NOMO-1 treated with dmso at 0.1 percent for 144 hours (cell line): Measurements from ENCODE around the gene MDK.
A peak's percentile ranks its signal among the peaks of the same experiment; 100 is the strongest.

ENCODE experiments used
- DNase-seq: peaks from one replicate; lab custom pipeline; 2025; ENCODE audit not compliant: unreplicated experiment; lab: John Stamatoyannopoulos, UW

Gene MDK

GRCh38 chr11:46381048-46381818 is at the start of gene MDK:
Gene MDK (plus strand): TSS chr11:46381669. CDS start chr11:46382058, 389 bp downstream.
- DNase-seq, result no peak

DNA sequence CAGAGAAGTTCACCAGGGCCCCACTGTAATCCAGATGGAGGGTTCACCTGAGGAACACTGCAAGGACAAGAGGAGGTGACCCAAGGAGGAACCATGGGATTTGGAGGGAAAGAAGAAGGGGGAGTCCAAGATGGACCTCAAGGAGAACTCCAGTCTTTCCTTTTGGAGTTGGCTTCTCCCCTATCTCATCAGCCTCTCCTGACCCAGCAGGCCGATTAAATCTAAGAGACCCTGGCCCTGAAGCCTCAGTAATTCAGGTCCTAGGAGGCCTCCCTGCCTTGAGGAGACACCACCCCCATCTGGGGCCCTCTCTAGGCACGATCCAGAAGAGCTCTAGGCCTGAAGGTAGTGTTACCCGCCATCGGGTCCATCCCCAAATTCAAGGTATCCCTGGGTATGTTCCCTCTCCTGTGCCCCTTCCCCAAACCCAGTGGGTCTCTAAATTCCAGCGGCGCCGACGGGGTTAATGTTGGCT is 49.3 kb upstream of the MDK start:
- no peak for DNase-seq

GRCh38 chr11:46332568-46333393 is 48.7 kb upstream of the MDK start:
- DNase-seq, result no peak

GRCh38 chr11:46333394-46333947 is 48.0 kb upstream of the MDK start:
- DNase-seq, result no peak

- no peak for DNase-seq
Measured at GRCh38 chr11:46334211-46334610, 47.3 kb upstream of the MDK start.

DNA sequence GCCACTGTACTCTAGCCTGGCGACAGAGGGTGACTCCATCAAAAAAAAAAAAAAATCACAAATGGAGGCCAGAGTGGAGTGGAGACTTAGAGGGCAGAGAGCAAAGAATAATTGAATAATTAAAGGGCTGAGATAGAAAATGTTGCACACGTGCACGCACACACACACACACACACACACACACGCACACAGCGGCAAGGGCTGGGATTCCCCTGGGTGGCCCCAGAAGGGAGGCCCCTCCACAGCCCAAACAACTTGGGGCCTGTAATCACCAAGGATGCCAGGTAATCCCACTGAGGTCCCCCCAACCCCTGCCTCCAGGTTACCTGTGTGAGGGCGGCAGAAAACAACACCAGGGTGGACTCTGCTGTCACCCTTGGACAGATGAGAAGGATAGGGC is 46.2 kb upstream of the MDK start:
- no peak for DNase-seq

DNA sequence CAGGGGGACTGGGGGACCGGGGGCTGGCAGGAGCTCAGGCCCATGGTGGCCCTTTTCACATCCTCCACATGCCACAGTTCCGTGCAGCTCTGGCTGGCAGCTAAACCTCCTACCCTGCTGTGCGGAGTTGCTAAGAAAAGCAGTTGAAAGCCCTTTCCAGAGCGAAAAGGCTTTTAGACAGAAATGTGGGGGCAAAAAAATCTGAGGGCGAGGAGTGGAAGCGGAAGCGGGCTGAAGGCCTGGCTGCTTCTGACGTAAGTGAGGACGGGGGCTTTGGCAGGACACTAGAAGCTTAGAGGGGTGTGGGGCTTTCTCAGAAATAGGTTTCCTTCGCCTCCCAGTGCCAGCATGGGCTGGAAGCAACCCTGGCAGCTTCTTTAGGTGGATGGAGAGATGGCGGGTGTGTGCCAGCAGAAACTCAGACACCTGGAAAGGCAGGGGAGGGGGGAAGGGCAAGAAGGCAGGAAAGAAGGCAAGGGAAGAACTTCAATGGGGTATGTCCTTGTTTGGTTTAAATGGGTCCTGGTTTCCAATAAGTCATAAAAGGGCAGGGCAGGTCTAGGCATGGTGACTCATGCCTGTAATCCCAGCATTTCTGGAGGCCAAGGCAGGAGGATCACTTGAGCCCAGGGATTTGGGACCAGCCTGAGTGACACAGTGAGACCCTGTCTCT is 45.4 kb upstream of the MDK start:
- DNase-seq, result no peak

DNA sequence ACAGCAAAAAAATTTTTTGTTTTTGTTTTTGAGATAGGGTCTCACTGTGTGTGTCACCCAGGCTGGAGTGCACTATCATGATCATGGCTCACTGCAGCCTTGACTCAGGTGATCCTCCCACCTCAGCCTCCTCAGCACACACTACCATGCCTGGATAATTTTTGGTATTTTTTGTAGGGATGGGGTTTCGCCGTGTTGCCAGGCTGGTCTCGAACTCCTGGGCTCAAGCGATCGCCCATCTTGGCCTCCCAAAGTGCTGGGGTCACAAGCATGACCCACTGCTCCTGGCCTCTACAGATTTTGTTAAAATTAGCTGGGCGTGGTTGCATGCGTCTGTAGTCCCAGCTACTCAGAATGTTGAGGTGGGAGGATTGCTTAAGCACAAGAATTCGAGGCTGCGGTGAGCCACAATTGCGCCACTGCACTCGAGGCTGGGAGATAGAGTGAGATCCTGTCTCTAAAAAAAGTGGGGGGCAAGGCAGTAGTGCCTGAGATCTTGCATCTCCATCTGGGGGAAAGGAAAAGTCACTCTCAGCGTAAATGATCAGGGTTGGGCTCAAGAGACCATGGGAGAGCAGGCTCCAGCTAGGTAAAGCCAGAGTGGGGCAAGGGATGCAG is 44.8 kb upstream of the MDK start:
- DNase-seq, result peak; percentile 95

- DNase-seq, result no peak
Measured at GRCh38 chr11:46337626-46338345, 43.7 kb upstream of the MDK start.

DNA sequence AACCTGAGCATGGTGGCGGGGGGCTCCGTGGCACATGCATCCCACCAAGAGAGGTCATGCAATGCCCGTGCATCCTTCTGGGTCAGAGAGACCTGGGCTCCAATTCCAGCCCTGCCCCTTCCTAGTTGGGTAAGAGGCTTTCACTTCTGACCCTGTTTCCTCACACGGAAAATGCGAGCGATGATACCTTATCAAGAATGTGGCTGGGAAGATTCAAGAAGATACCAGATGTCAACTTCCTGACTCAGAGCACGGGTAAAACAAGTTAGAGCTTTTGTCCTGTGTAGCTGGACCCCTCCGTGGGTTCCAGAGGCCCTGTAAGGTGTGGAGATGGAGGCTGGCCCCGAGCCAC is 42.9 kb upstream of the MDK start:
- peak; percentile 23 for DNase-seq

DNA sequence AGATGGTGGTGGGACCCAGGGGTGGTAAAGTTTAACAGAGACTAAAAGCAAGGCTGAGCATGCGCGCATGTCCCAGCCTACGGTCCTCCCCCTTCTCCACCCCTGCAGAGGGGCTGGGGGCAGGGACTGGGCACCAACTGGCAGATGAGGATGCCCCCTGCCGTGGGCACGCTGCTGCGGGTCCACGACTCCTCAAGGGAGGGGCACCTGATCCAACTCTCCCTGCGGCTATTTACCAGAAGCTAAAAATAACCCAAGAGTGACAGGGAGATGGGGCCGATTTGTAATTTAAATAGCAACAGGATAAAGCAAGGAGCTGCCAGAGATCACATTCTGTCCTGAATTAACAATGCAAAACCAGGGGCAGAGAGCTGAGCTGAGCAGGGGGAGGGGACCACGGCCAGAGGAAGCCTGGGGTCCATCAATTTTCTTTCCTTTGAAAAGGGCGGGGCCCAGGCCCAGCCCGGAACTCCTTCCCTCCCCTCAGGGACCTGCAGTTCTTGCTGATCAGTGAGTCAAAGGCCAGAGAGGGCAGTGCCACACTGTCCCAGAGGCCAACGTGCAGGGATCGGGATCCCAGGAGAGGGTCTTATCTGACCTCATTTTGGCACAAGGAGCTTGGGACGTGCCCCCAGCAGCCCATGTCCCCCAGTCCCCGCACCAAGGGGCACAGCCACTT is 42.3 kb upstream of the MDK start:
- no peak for DNase-seq

- peak; percentile 87 for DNase-seq
Measured at GRCh38 chr11:46339816-46340215, 41.7 kb upstream of the MDK start.

- no peak for DNase-seq
Measured at GRCh38 chr11:46341454-46341853, 40.0 kb upstream of the MDK start.

GRCh38 chr11:46342239-46342638 is 39.2 kb upstream of the MDK start:
- peak; percentile 71 for DNase-seq

- no peak for DNase-seq
Measured at GRCh38 chr11:46343520-46343919, 37.9 kb upstream of the MDK start.

DNA sequence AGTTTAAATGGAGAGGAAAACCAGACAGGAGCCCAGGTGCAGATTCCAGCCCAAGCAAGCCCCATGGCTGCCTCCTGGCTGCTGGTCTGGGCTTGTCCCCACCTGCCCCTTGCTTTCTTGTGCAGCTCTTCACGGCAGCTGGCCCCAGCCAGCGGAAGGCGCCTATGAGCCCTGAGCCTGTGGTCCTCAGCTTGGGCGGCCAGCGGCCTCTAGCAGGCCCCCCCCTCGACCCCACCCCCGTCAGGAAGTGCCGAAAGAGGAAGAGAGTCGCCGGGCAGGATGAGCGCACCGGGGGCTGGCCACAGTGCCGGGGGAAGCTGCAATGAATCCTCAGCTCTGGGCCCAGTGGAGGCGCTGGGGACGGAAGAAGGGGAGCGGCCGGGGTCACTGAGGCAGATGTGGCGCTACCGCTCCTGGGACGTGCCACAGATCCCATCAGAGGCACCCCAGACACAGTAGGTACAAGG is 36.3 kb upstream of the MDK start:
- DNase-seq, result peak; percentile 88

DNA sequence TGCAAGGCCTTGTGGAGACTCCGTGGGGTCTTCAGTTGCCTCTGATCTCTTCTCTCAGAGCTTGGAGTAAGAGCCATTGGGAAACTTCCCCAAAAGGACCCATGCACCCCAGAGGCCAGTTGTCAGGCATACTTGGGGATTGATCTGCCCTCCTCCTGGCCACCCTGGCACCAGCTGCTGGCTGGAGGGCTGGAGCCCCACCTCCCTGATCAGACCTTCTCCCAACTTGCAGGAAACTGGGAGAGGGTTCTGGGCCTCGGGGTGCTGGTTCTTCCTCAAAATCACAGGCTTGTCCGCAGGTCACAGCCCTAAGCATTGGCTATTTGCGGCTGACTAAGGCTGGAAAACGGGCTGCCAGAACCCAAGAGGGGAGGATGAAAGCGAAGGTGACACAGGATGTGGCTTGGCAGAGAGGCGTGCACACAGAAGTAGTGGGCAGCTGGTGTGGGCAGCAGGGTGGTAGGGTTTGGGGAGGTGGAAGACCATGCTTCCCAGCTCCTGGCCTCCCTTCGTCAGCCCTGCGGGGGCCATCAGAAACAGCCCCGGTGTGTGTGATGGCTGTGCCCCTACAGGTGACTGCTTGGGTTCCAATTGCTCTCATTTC is 35.5 kb upstream of the MDK start:
- no peak for DNase-seq

DNA sequence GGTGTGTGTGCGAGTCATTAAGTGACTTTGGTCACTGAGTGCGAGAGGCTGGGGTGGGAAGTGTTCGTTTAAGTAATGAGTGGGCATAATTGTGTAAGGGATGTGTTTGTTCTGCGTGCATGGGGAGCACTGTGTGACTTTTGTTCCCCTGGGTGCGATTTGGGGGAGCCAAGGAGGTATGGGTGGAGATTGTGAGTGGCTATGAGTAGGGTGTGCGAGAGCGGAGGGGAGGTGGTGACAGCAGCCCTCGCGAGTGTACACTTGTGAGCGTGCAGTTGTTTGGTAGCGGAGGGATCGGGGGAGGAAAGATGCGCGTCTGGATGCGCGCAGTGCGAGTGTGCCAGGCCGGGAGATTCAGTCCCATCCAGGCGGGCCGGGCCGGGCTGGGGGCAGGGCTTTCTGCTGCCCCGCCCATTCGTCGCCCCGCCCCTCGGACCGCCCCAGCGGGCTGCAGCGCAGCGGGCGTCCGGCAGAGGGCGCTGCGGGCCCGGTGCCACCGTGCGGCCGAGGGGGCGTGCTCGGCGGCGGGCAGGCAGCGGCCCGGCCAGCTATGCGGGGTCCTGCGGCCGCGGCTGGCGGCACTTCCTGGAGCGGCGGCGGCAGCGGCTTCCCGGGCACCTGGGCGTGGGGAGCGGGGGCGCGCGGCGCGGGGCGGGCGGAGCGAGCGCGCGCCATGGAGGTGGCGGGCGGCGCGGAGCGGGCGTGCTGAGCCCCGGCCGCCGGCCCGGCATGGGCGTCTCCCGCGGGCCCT is 34.4 kb upstream of the MDK start, which contains the start of gene DGKZ:
Gene DGKZ (plus strand): TSS at position 578 of the 751 bp plus-strand sequence. CDS start 197 bp downstream, outside the sequence.
- peak; percentile 90 for DNase-seq
